Activated CD4-positive, alpha-beta T cell treated with anti-CD3 and anti-CD28 coated beads, Interleukin-2, amount 10 ng/mL, durations not matched to agents 24 days and 14 days (primary cell): ENCODE data around the gene STT3B. TPM values are rescaled to one million over a fixed set of nuclear protein-coding genes. Genes with fewer than 3 reads are reported as not detected.
A peak's percentile ranks its signal among the peaks of the same experiment; 100 is the strongest.

Experiments
- DNase-seq: peaks from one replicate; pipeline ENCODE4 v3.0.0; 2022
- H3K27ac Mint-ChIP-seq: one replicate; pipeline ENCODE4 v1.8.0; 2022; ENCODE audit warnings: mild to moderate bottlenecking, mixed read lengths
- H3K27me3 Mint-ChIP-seq: one replicate; pipeline ENCODE4 v1.8.0; 2022; ENCODE audit warnings: mixed read lengths
- H3K36me3 Mint-ChIP-seq: one replicate; pipeline ENCODE4 v1.8.0; 2022; ENCODE audit warnings: low read depth, mild to moderate bottlenecking, mixed read lengths
- H3K4me1 Mint-ChIP-seq: one replicate; pipeline ENCODE4 v1.8.0; 2021; ENCODE audit warnings: mixed read lengths
- H3K4me3 Mint-ChIP-seq: one replicate; pipeline ENCODE4 v1.8.0; 2022; ENCODE audit warnings: mild to moderate bottlenecking, moderate library complexity, mixed read lengths
- H3K9me3 Mint-ChIP-seq: one replicate; pipeline ENCODE4 v1.8.0; 2021; ENCODE audit warnings: mixed read lengths
- intact Hi-C: fragments of 100-400 bp; cut with micrococcal nuclease; formaldehyde crosslinking; loops from one replicate; pipeline ENCODE4 v1.15.1; 2023
- total RNA-seq: library from RNA; stranded (reverse); gene quantifications from 2 replicates; pipeline ENCODE4 v1.2.3, GENCODE V29; 2022

The STT3B gene
- total RNA-seq, 1 donor from 2014 or later, result 120 TPM

DNA sequence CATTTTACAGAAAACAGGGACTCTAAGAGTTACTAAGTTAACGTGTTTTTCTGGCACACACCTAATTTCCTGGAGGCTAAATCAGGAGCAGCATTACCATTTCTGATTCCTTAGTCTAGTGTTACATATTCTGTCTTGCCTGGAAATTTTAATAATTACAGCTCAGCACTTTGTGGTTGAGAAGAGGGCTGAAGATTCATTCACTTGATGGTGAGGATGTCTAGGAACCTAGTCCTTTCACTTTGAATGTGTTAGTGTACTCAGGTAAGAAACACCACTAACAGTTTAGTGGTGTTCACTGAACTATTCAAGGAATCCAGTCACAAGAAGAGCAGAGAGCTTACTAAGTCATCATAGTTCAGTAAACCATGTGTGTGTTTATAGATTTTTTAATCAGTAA lies 102.8 kb downstream of the STT3B start:
- H3K27ac Mint-ChIP-seq, result peak overlapping the region; percentile 90
- no peaks in the 10 kb centered on the region for H3K27me3 Mint-ChIP-seq
- H3K9me3 Mint-ChIP-seq, result no peaks in the 10 kb centered on the region
- H3K36me3 Mint-ChIP-seq, result peaks cover 47% of the 10 kb centered on the region
- intact Hi-C loops, result loop anchor here (1.0 to 10.0 kb wide), 4 partner anchors 43 to 981 kb away; partner anchors contain the start of gene STT3B
- H3K4me3 Mint-ChIP-seq, result peak overlapping the region; percentile 24
- peaks cover 26% of the 10 kb centered on the region for H3K4me1 Mint-ChIP-seq
- peak; percentile 60 for DNase-seq

DNA sequence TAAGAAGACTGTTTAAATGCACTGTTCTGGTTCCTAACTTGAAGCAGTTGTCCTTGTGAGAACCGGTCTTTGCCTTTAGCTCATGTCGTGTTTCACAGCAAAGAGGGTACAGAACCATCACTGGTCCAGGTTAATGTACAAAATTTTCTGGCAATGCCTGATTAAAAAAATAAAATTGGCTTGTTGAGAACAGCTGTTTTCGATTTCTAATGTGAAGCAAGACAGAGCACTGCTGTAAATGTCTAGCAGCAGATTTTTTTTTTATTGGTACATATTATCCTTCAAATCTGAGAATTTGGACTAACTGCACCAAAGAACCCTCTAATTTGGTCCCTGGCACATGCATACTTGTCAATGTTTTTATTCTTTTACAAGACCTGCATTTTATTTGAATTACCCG lies 103.3 kb downstream of the STT3B start:
- peaks cover 26% of the 10 kb centered on the region for H3K4me1 Mint-ChIP-seq
- H3K4me3 Mint-ChIP-seq, result peak overlapping the region; percentile 24
- H3K9me3 Mint-ChIP-seq, result no peaks in the 10 kb centered on the region
- H3K27ac Mint-ChIP-seq, result peak overlapping the region; percentile 90
- peaks cover 42% of the 10 kb centered on the region for H3K36me3 Mint-ChIP-seq
- no peaks in the 10 kb centered on the region for H3K27me3 Mint-ChIP-seq
- intact Hi-C loops, result loop anchor here (5.0 to 10.0 kb wide), 3 partner anchors 44 to 981 kb away; partner anchors contain the start of gene STT3B
- DNase-seq, result no peak

DNA sequence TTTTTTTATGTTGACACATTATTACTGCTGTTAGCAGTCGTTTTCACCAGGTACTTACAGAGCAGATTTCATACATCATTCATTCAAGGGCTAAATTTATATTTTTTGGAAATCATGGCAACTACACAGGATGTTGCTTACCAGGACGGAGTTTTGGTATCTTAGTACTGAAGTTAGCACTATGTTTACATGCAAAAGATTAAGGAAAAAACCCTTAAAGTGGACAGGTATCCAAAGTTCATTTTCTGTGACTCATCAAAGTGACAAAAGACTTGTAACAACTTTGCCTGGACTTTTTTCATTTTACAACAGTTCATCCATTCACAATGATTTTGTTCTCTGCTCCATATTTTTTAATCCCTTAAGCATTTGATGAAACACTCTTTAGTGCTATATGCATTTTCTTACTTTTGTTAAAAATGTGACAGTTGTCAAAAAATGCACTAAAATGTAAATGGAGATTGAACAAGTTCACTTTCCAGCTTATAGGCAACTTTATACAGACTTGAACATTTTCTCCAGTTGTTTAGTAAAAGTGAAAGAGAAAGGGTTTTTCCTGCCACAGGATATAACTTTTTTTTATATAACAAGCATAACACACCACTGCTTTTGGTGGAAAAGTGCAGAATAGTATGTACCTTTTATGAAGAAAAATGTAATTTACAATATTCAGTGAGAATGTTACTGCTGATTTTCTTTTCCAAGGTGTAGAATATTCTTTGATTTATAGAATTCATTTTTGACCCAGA lies 104.1 kb downstream of the STT3B start:
- no peaks in the 10 kb centered on the region for H3K27me3 Mint-ChIP-seq

DNA sequence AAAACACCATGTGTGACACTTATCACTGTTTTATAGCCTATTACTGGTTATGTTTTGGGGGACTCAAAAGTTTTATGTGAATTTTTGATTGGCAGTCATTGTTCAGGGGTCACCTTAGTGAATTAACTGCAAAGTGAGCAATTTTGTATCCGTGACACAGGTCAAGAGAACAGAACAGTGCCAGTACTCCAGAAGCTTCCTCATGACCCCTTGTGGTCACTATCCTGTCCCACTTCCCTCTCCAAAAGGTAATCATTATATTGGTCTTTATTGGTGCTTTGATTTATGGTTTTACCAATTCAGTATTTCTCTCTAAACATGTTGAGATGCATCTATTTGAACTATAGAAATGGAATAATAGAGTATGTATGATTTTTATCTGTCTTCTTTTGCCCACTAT lies 107.1 kb downstream of the STT3B start:
- peaks cover 20% of the 10 kb centered on the region for H3K4me1 Mint-ChIP-seq
- peaks cover 5% of the 10 kb centered on the region for H3K9me3 Mint-ChIP-seq
- no peak for DNase-seq
- no peak overlapping the region for H3K4me3 Mint-ChIP-seq
- intact Hi-C loops, result loop anchor here (5.0 to 10.0 kb wide), 3 partner anchors 48 to 985 kb away; partner anchors contain the start of gene STT3B
- H3K27ac Mint-ChIP-seq, result no peak overlapping the region
- no peaks in the 10 kb centered on the region for H3K27me3 Mint-ChIP-seq
- H3K36me3 Mint-ChIP-seq, result peaks cover 39% of the 10 kb centered on the region

More for the DNA sequence above, 104.1 kb downstream of the STT3B start:
- Mint-ChIP-seq H3K36me3 (peaks cover 39% of the 10 kb centered on the region), H3K4me1 (peaks cover 26% of the 10 kb centered on the region), H3K9me3 (no peaks in the 10 kb centered on the region), H3K27ac (peak overlapping the region; percentile 90), H3K4me3 (peak overlapping the region; percentile 69)
- intact Hi-C loops, result loop anchor here (5.0 to 10.0 kb wide), 3 partner anchors 45 to 982 kb away; partner anchors contain the start of gene STT3B
- no peak for DNase-seq

DNA sequence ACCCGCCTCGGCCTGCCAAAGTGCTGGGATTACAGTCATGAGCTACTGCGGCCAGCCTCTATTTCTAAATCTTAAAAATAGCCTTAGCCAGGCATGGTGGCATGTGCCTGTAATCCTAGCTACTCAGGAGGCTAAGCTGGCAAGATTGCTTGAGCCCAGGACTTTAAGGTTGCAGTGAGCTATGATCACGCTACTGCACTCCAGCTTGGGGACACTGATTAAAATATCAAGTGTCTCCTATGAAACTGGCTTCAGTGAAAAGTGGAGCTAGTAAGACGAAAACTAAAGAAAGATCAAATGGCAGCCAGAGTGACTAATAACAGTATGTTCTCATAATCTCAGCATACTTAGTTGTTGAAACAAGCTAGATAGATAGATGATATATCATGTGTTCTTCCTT lies 112.5 kb downstream of the STT3B start:
- Mint-ChIP-seq H3K4me1 (no peaks in the 10 kb centered on the region), H3K9me3 (peaks cover 27% of the 10 kb centered on the region), H3K27me3 (no peaks in the 10 kb centered on the region), H3K27ac (no peak overlapping the region), H3K36me3 (peaks cover 65% of the 10 kb centered on the region), H3K4me3 (no peak overlapping the region)
- DNase-seq, result no peak
- intact Hi-C loops, result no loop called here

DNA sequence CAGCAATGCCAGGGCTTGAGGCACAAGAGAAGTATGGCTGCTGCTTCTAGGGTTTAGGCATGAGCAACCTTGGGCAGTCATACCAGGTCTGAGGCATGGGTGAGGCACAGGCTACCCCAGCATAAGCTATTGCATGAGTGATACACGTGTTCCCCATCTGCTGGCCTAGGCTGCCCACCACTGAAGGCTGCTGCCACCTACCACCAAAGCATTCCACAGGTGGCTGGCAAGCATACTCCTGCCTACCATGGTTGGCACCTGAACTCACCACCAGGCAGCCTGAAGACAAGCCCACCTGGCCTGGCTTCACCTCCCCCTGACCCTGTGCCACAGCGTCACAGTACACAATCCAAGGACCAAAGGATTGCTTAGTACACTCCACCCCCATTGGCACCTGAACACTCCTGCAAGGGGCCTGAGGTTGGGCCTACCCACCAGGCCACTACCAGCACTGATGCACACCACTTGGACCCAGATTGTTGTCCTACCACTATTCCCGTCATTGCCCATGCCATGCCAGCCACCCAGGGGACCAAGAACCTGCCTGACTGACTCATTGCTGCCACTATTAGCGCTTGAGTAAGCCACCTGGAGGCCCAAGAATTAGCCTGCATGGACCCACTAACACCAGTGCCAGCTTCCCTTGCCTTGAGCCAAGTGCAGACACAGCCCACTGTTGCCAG lies 115.7 kb downstream of the STT3B start:
- Mint-ChIP-seq H3K36me3 (peaks cover 74% of the 10 kb centered on the region), H3K4me3 (no peak overlapping the region), H3K9me3 (peaks cover 43% of the 10 kb centered on the region), H3K27ac (no peak overlapping the region), H3K4me1 (no peaks in the 10 kb centered on the region), H3K27me3 (no peaks in the 10 kb centered on the region)
- no peak for DNase-seq
- intact Hi-C loops, result no loop called here

DNA sequence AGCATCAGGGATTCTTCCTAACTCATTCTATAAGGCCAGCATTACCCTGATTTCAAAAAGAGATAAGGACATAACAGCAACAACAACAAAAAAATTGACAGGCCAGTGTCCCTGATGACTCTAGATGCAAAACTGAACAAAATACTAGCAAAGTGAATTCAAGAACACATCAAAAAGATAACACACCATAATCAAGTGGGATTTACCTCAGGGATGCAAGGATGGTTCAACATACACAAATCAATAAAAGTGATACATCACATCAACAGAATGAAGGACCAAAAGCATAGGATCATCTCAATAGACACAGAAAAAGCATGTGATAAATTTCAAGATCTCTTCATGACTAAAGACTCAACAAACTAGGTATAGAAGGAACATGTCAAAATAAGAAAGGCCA lies 119.6 kb downstream of the STT3B start:
- Mint-ChIP-seq H3K9me3 (peaks cover 49% of the 10 kb centered on the region), H3K4me1 (no peaks in the 10 kb centered on the region), H3K4me3 (no peak overlapping the region), H3K27me3 (no peaks in the 10 kb centered on the region), H3K27ac (no peak overlapping the region), H3K36me3 (peaks cover 68% of the 10 kb centered on the region)
- intact Hi-C loops, result no loop called here
- DNase-seq, result no peak

DNA sequence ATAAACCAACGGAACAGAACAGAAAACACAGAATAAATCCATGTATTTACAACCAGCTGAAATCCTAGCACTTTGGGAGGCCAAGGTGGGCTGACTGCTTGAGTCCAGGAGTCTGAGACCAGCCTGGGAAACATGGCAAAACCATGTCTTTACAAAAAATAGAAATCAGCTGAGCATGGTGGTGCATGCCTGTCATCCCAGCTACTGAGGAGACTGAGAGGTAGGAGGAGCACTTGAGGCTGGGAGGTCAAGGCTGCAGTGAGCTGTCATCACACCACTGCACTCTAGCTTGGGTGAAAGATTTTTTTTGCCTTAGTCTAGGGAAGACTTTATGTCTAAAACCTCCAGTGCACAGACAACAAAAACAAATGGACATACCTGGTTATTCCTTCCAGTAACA lies 120.7 kb downstream of the STT3B start:
- H3K4me3 Mint-ChIP-seq, result no peak overlapping the region
- no peak overlapping the region for H3K27ac Mint-ChIP-seq
- intact Hi-C loops, result no loop called here
- no peaks in the 10 kb centered on the region for H3K4me1 Mint-ChIP-seq
- H3K36me3 Mint-ChIP-seq, result peaks cover 62% of the 10 kb centered on the region
- no peaks in the 10 kb centered on the region for H3K27me3 Mint-ChIP-seq
- peaks cover 57% of the 10 kb centered on the region for H3K9me3 Mint-ChIP-seq
- DNase-seq, result no peak

DNA sequence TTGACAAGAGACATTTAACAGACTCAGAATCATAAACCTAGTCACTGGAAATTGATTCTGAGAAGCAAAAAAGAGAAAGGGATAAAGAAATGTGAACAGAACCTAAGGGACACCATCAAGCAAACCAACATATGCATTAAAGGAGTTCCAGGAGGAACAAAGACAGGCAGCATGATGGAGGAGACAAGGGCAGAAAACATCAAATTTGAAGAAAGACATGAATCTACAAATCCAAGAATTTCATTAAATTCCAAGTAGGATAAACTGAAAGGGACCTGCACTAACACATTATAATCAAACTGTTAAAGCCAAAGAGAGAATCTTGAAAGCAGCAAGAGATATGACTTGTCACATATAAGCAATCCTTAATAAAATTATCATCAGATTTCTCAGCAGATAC lies 122.3 kb downstream of the STT3B start:
- intact Hi-C loops, result no loop called here

DNA sequence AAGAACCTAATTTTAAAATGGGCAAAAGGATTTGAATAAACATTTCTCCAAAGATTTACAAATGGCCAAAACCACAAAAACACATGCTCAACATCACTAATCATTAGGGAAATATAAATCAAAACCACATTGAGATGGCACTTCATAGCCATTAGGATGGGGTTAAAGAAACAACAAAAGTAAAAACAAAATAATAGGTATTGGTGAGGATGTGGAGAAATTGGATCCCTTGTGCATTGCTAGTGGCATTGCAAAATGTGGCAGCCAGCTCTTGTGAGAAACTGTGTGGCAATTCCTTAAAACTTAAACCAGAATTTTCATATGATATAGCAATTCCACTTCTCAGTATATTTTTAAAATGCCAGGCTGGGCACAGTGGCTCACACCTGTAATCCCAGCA lies 126.5 kb downstream of the STT3B start:
- no peaks in the 10 kb centered on the region for H3K27me3 Mint-ChIP-seq
- peaks cover 29% of the 10 kb centered on the region for H3K36me3 Mint-ChIP-seq
- intact Hi-C loops, result no loop called here
- peaks cover 8% of the 10 kb centered on the region for H3K4me1 Mint-ChIP-seq
- H3K9me3 Mint-ChIP-seq, result peaks cover 21% of the 10 kb centered on the region
- DNase-seq, result no peak
- H3K4me3 Mint-ChIP-seq, result no peak overlapping the region
- H3K27ac Mint-ChIP-seq, result no peak overlapping the region

More for the DNA sequence above, 122.3 kb downstream of the STT3B start:
- H3K4me1 Mint-ChIP-seq, result no peaks in the 10 kb centered on the region
- DNase-seq, result no peak
- peaks cover 44% of the 10 kb centered on the region for H3K9me3 Mint-ChIP-seq
- peaks cover 49% of the 10 kb centered on the region for H3K36me3 Mint-ChIP-seq
- no peak overlapping the region for H3K4me3 Mint-ChIP-seq
- no peak overlapping the region for H3K27ac Mint-ChIP-seq
- no peaks in the 10 kb centered on the region for H3K27me3 Mint-ChIP-seq

DNA sequence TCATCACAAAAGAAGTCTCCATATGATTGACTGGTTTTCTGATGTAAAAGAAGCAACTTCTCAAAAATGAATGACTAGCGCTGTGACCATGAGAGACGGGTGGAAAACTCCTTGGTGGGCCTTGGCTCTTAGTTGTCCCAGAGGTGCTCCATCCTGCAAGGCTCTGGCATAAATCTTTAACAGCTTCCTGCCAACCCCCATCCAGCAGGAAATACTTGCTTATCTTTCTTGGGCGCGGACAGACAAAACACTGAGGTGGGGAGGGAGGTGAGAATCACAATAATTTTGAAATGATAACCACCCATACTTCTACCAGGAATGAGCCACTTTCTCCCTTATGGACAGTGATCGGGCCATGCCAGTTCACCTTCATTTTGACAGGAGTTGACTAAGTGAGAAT lies 128.6 kb downstream of the STT3B start:
- H3K9me3 Mint-ChIP-seq, result peaks cover 16% of the 10 kb centered on the region
- no peak overlapping the region for H3K27ac Mint-ChIP-seq
- no peaks in the 10 kb centered on the region for H3K27me3 Mint-ChIP-seq
- H3K36me3 Mint-ChIP-seq, result peaks cover 20% of the 10 kb centered on the region
- no peak overlapping the region for H3K4me3 Mint-ChIP-seq
- DNase-seq, result peak; percentile 53
- intact Hi-C loops, result no loop called here
- H3K4me1 Mint-ChIP-seq, result peaks cover 8% of the 10 kb centered on the region

DNA sequence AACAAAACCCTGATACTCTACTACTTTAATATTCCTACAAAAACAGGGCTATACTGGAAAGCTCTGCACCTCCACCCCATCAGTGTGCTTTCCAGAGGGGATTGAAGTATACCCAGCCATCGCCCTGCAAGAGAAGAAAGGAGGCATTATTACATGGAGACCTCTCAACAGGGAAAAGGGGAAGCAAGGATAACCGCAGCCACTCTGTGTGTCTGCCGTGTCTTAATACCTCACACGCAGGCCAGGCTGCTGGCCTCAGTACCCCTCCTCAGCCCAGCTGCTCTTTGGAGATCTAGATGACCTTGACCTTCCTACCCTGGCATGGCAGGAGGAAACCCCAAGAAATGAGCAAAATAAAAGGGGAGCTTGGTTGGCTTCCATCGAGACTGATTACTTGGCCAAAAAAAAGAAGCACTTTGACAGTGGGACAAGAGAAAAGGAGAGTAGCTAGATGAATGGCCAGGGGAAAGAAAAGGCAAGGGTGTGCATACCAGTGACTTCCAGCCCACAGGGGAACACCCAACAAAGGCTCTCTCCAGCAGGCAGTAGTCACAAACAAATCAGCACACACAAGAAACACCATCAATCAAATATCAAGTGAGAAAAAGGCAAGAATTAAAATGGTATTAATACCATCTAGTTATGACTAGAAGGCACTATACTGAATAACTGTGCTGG lies 129.4 kb downstream of the STT3B start:
- DNase-seq, result peak; percentile 50
- intact Hi-C loops, result no loop called here
- peaks cover 14% of the 10 kb centered on the region for H3K36me3 Mint-ChIP-seq
- no peak overlapping the region for H3K27ac Mint-ChIP-seq
- peaks cover 8% of the 10 kb centered on the region for H3K4me1 Mint-ChIP-seq
- no peaks in the 10 kb centered on the region for H3K27me3 Mint-ChIP-seq
- no peak overlapping the region for H3K4me3 Mint-ChIP-seq
- H3K9me3 Mint-ChIP-seq, result peaks cover 11% of the 10 kb centered on the region

DNA sequence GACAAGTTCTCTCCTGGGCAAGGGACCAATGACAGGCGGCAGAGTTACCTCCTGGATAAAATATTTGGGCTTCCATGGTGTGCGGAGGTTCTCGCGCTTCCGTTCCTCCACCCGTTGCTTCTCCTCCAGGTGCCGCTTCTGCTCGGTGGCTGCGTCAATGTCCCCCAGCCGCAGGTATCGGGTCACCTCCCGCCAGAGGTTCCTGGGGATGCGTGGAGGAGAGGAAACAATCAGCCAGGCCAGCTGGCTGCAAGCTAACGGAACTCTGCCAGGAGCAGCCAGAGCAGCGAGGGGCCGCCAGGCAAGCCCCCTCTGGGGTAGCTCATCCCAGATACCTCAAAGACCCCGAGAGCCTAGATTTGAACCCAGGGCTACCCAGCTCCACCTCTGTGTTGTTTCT lies 131.3 kb downstream of the STT3B start:
- H3K27me3 Mint-ChIP-seq, result no peaks in the 10 kb centered on the region
- H3K9me3 Mint-ChIP-seq, result no peaks in the 10 kb centered on the region
- peaks cover 6% of the 10 kb centered on the region for H3K36me3 Mint-ChIP-seq
- intact Hi-C loops, result no loop called here
- peak; percentile 48 for DNase-seq
- no peak overlapping the region for H3K4me3 Mint-ChIP-seq
- H3K4me1 Mint-ChIP-seq, result peaks cover 8% of the 10 kb centered on the region
- no peak overlapping the region for H3K27ac Mint-ChIP-seq

DNA sequence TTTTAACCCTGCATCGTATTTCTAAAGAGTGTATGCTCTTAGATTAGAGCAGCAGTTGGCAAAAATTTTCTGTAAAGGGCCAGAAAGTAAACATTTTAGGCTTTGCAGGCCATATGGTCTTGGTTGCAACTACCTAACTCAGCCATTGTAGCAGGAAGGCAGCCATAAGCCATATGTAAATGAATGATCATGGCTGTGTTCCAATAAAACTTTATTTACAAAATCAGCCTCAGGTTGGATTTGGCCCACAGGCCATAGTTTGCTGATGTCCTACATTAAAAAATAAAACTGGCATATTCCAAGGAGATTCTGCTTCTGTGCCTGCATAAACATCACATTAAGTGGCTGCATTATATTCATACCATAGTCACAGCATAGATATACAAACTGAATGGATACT lies 134.9 kb downstream of the STT3B start:
- Mint-ChIP-seq H3K36me3 (no peaks in the 10 kb centered on the region), H3K9me3 (no peaks in the 10 kb centered on the region), H3K27me3 (no peaks in the 10 kb centered on the region), H3K4me1 (no peaks in the 10 kb centered on the region), H3K4me3 (no peak overlapping the region), H3K27ac (no peak overlapping the region)
- no peak for DNase-seq
- intact Hi-C loops, result no loop called here
